ENCODE data around the gene FIGNL2. TPM values are rescaled to one million over a fixed set of nuclear protein-coding genes. Genes with fewer than 3 reads are reported as not detected.
A peak's percentile ranks its signal among the peaks of the same experiment; 100 is the strongest.

The FIGNL2 gene
- total and polyA plus RNA-seq, 2 experiments from 2014 or later: 3.0 to 14.1 TPM

- Histone ChIP-seq H3K27ac (no peak overlapping the region), H3K27me3 (peaks cover 10% of the 10 kb centered on the region), H3K9me3 (ENCODE audit: low read depth) (no peaks in the 10 kb centered on the region), H3K36me3 (no peaks in the 10 kb centered on the region), H3K4me1 (ENCODE audit: low read depth) (no peaks in the 10 kb centered on the region), H3K4me3 (peak overlapping the region; percentile 27)
- peak; percentile 45 for TF ChIP-seq CTCF (IDR thresholded peaks at IDR 0.05; ENCODE audit: low read depth, low read length)
- DNase-seq (ENCODE audit: low read depth in 1 of 2, low spot score in 1 of 2): peak; percentile 83 to 86
Observed at GRCh38 chr12:51814311-51815088, 34.0 kb downstream of the FIGNL2 start.

- Histone ChIP-seq H3K36me3 (no peaks in the 10 kb centered on the region), H3K4me3 (peak overlapping the region; percentile 27), H3K27me3 (peaks cover 8% of the 10 kb centered on the region), H3K9me3 (ENCODE audit: low read depth) (no peaks in the 10 kb centered on the region), H3K4me1 (ENCODE audit: low read depth) (no peaks in the 10 kb centered on the region), H3K27ac (no peak overlapping the region)
- no peak for DNase-seq (ENCODE audit: low read depth in 1 of 2, low spot score in 1 of 2)
- no peak for TF ChIP-seq CTCF (IDR thresholded peaks at IDR 0.05; ENCODE audit: low read depth, low read length)
Observed at GRCh38 chr12:51813931-51814310, 34.6 kb downstream of the FIGNL2 start.

GRCh38 chr12:51812871-51813270, 35.6 kb downstream of the FIGNL2 start:
- Histone ChIP-seq H3K27ac (no peak overlapping the region), H3K4me1 (ENCODE audit: low read depth) (no peaks in the 10 kb centered on the region), H3K9me3 (ENCODE audit: low read depth) (no peaks in the 10 kb centered on the region), H3K27me3 (peaks cover 8% of the 10 kb centered on the region), H3K36me3 (no peaks in the 10 kb centered on the region), H3K4me3 (no peak overlapping the region)
- no peak for DNase-seq (ENCODE audit: low read depth in 1 of 2, low spot score in 1 of 2)
- TF ChIP-seq CTCF (IDR thresholded peaks at IDR 0.05; ENCODE audit: low read depth, low read length): no peak

- TF ChIP-seq CTCF (IDR thresholded peaks at IDR 0.05; ENCODE audit: low read depth, low read length): no peak
- Histone ChIP-seq H3K4me1 (ENCODE audit: low read depth) (no peaks in the 10 kb centered on the region), H3K27me3 (peaks cover 8% of the 10 kb centered on the region), H3K36me3 (no peaks in the 10 kb centered on the region), H3K27ac (no peak overlapping the region), H3K4me3 (no peak overlapping the region), H3K9me3 (ENCODE audit: low read depth) (no peaks in the 10 kb centered on the region)
- peak in 1 of 2 donors; percentile 30 for DNase-seq (ENCODE audit: low read depth in 1 of 2, low spot score in 1 of 2)
Observed at GRCh38 chr12:51811203-51812202, 37.0 kb downstream of the FIGNL2 start.

- no peaks in the 10 kb centered on the region for H3K27me3 ChIP-seq
- H3K36me3 ChIP-seq: no peaks in the 10 kb centered on the region
- no peaks in the 10 kb centered on the region for H3K4me1 ChIP-seq (ENCODE audit: low read depth)
- no peak overlapping the region for H3K27ac ChIP-seq
- no peak overlapping the region for H3K4me3 ChIP-seq
- H3K9me3 ChIP-seq (ENCODE audit: low read depth): no peaks in the 10 kb centered on the region
- TF ChIP-seq CTCF (IDR thresholded peaks at IDR 0.05; ENCODE audit: low read depth, low read length): no peak
- no peak for DNase-seq (ENCODE audit: low read depth in 1 of 2, low spot score in 1 of 2)
Observed at GRCh38 chr12:51809193-51809592, 39.3 kb downstream of the FIGNL2 start.

Data from cardiac muscle cell (in vitro differentiated cells and primary cell).